ENCODE data around the gene CNPPD1.
A peak's percentile ranks its signal among the peaks of the same experiment; 100 is the strongest.
"Not testable (repeated sequence)": the region's sequence is repeated elsewhere in the genome, so short reads cannot be mapped to it uniquely, and the experiment has no call there.

Gene CNPPD1

GRCh38 chr2:219207884-219208740 lies 31.4 kb upstream of the CNPPD1 start:
- peak; percentile 34 for DNase-seq

- DNase-seq: no peak
These were observed 30.6 kb upstream of the CNPPD1 start for GRCh38 chr2:219207134-219207883.

- DNase-seq: peak; percentile 94
These were observed 29.8 kb upstream of the CNPPD1 start, which contains the start of gene ZFAND2B for GRCh38 chr2:219206328-219207133. TSS of gene ZFAND2B (plus strand) at chr2:219206782. CDS start at chr2:219206988, 206 bp downstream.

- no peak for DNase-seq
These were observed 29.2 kb upstream of the CNPPD1 start for GRCh38 chr2:219205981-219206327.

GRCh38 chr2:219205165-219205538 lies 28.4 kb upstream of the CNPPD1 start:
- no peak for DNase-seq

- DNase-seq: no peak
These were observed 27.9 kb upstream of the CNPPD1 start for GRCh38 chr2:219204425-219205164.

- DNase-seq: not testable (repeated sequence)
These were observed 24.6 kb upstream of the CNPPD1 start for GRCh38 chr2:219201331-219201730.

- DNase-seq: not testable (repeated sequence)
These were observed 24.0 kb upstream of the CNPPD1 start for GRCh38 chr2:219200502-219201326.

- no peak for DNase-seq
These were observed 22.9 kb upstream of the CNPPD1 start for GRCh38 chr2:219199470-219200211.

- DNase-seq: no peak
These were observed 22.2 kb upstream of the CNPPD1 start for GRCh38 chr2:219198974-219199373.

GRCh38 chr2:219197388-219197787 lies 20.7 kb upstream of the CNPPD1 start:
- no peak for DNase-seq

- DNase-seq: no peak
These were observed 10.2 kb upstream of the CNPPD1 start for GRCh38 chr2:219186754-219187456.

GRCh38 chr2:219184121-219184520 lies 7.4 kb upstream of the CNPPD1 start:
- no peak for DNase-seq

GRCh38 chr2:219183151-219183772 lies 6.5 kb upstream of the CNPPD1 start:
- no peak for DNase-seq

- no peak for DNase-seq
These were observed 5.8 kb upstream of the CNPPD1 start for GRCh38 chr2:219182331-219183150.

- no peak for DNase-seq
These were observed 4.8 kb upstream of the CNPPD1 start for GRCh38 chr2:219181531-219181930.

- no peak for DNase-seq
These were observed 4.2 kb upstream of the CNPPD1 start for GRCh38 chr2:219180961-219181360.

- DNase-seq: no peak
These were observed 3.1 kb upstream of the CNPPD1 start for GRCh38 chr2:219179601-219180465.

Data from fibroblast of skin of right biceps (primary cell).